Measurements from ENCODE around the gene ADAMTS9. TPM values are rescaled to one million over a fixed set of nuclear protein-coding genes. Genes with fewer than 3 reads are reported as not detected.

The ADAMTS9 gene
- total RNA-seq, 1 experiment from 2014 or later: 1.2 TPM

DNA sequence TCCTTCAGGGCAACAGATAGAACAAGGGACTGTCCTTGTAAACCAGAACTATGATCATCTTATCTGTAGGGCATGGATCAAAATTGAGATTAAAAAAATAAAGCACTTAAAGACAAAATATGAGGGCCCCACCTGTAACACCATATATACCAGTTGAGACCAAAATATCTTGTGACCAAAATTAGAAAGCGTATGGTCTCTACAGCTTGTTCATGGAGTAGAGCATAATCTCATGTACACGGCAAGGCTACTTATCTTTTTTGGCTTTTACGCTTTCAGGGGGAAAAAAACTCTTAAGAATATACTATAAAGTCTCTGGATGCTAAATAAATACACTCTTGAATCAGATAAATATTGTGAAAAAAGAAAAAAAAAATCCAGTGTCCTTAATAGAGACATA is 49.3 kb downstream of the ADAMTS9 start:
- Histone ChIP-seq H3K36me3 (ENCODE audit: low read depth) (no peaks in the 10 kb centered on the region), H3K27me3 (ENCODE audit: insufficient read depth, low read depth) (no peaks in the 10 kb centered on the region), H2AFZ (no peak overlapping the region), H3K79me2 (ENCODE audit: low read depth) (no peaks in the 10 kb centered on the region), H3K4me2 (no peak overlapping the region), H3K27ac (no peak overlapping the region), H3K4me3 (no peak overlapping the region), H3K9me3 (ENCODE audit: insufficient read depth, low read depth) (no peaks in the 10 kb centered on the region), H3F3A (ENCODE audit: insufficient read depth, low read depth) (no peaks in the 10 kb centered on the region), H3K9me2 (ENCODE audit: insufficient read depth) (no peaks in the 10 kb centered on the region), H3K4me1 (replicated peaks; ENCODE audit: insufficient read depth) (no peaks in the 10 kb centered on the region), H4K20me1 (ENCODE audit: insufficient read depth) (no peaks in the 10 kb centered on the region)
- CTCF ChIA-PET: no interaction called here
- POLR2A ChIA-PET (ENCODE audit: unreplicated experiment): interaction anchor here (0.6 kb wide), 1 partner anchor 998 kb away, joined by 6 read pairs; no protein-coding TSS in a partner anchor
- BruUV-seq (replicated peaks): no TSS peak
- intact Hi-C loops (cut with micrococcal nuclease; ENCODE audit: unreplicated experiment): no loop called here
- TF ChIP-seq, protein P1, sequence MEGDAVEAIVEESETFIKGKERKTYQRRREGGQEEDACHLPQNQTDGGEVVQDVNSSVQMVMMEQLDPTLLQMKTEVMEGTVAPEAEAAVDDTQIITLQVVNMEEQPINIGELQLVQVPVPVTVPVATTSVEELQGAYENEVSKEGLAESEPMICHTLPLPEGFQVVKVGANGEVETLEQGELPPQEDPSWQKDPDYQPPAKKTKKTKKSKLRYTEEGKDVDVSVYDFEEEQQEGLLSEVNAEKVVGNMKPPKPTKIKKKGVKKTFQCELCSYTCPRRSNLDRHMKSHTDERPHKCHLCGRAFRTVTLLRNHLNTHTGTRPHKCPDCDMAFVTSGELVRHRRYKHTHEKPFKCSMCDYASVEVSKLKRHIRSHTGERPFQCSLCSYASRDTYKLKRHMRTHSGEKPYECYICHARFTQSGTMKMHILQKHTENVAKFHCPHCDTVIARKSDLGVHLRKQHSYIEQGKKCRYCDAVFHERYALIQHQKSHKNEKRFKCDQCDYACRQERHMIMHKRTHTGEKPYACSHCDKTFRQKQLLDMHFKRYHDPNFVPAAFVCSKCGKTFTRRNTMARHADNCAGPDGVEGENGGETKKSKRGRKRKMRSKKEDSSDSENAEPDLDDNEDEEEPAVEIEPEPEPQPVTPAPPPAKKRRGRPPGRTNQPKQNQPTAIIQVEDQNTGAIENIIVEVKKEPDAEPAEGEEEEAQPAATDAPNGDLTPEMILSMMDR (conservative IDR thresholded peaks at IDR 0.05): no peak
- TF ChIP-seq EZH2 (IDR thresholded peaks at IDR 0.05; ENCODE audit: low read depth): no peak
- no peak for DNase-seq

DNA sequence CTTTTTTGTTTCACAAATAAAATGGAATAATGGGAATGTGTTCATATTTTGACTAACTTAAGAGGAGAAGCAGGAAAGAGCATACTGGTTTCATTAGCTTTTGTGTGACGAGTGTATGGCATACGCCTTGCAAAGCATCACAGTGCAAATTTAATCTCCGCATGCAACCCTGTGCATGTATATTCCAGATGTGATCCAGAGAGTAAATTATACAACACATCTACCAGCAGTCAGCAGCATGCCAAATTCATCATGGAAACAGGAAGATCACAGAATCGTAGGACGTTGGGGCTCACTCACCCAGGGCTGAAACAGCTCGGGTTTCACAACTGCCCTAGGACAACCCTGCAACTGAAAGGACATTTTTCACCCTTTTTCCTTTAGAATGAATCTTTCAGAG is 53.4 kb downstream of the ADAMTS9 start:
- TF ChIP-seq, protein P1 (conservative IDR thresholded peaks at IDR 0.05): no peak
- TF ChIP-seq EZH2 (IDR thresholded peaks at IDR 0.05; ENCODE audit: low read depth): no peak
- no TSS peak for BruUV-seq (replicated peaks)
- no peaks in the 10 kb centered on the region for H3K9me3 ChIP-seq (ENCODE audit: insufficient read depth, low read depth)
- DNase-seq: no peak
- H3K9me2 ChIP-seq (ENCODE audit: insufficient read depth): no peaks in the 10 kb centered on the region
- POLR2A ChIA-PET (ENCODE audit: unreplicated experiment): no interaction called here
- H3K79me2 ChIP-seq (ENCODE audit: low read depth): no peaks in the 10 kb centered on the region
- no peaks in the 10 kb centered on the region for H3K36me3 ChIP-seq (ENCODE audit: low read depth)
- H3K4me1 ChIP-seq (replicated peaks; ENCODE audit: insufficient read depth): no peaks in the 10 kb centered on the region
- H3F3A ChIP-seq (ENCODE audit: insufficient read depth, low read depth): no peaks in the 10 kb centered on the region
- intact Hi-C loops (cut with micrococcal nuclease; ENCODE audit: unreplicated experiment): no loop called here
- no peaks in the 10 kb centered on the region for H3K27me3 ChIP-seq (ENCODE audit: insufficient read depth, low read depth)
- no peak overlapping the region for H3K27ac ChIP-seq
- no peak overlapping the region for H3K4me2 ChIP-seq
- CTCF ChIA-PET: no interaction called here
- H2AFZ ChIP-seq: no peak overlapping the region
- no peaks in the 10 kb centered on the region for H4K20me1 ChIP-seq (ENCODE audit: insufficient read depth)
- no peak overlapping the region for H3K4me3 ChIP-seq

DNA sequence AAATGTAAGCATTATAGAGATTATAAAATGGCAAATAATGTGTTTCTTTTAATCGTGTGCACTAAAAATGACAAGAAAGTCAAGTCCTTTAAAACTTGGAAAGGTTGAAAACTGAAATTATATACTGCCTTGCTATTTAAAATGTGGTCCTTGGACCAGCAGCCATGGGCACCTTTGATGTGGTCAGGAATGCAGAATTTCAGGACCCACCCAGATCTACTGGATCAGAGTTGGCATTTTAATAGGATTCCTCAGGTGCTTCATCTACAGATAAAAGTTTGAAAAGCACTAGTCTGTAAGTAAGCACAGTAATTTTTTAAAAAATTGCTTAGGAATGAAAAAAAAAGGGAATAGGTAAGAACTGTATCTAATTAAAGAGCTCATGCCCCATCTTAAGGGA is 55.8 kb downstream of the ADAMTS9 start:
- Histone ChIP-seq H3K4me3 (no peak overlapping the region), H3K79me2 (ENCODE audit: low read depth) (no peaks in the 10 kb centered on the region), H4K20me1 (ENCODE audit: insufficient read depth) (no peaks in the 10 kb centered on the region), H3K9me2 (ENCODE audit: insufficient read depth) (no peaks in the 10 kb centered on the region), H3K4me2 (no peak overlapping the region), H3K27ac (no peak overlapping the region), H2AFZ (no peak overlapping the region), H3F3A (ENCODE audit: insufficient read depth, low read depth) (0 out of 2 replicates have a peak, but pooled peaks cover 4% of the 10 kb centered on the region), H3K27me3 (ENCODE audit: insufficient read depth, low read depth) (no peaks in the 10 kb centered on the region), H3K36me3 (ENCODE audit: low read depth) (no peaks in the 10 kb centered on the region), H3K9me3 (ENCODE audit: insufficient read depth, low read depth) (no peaks in the 10 kb centered on the region), H3K4me1 (replicated peaks; ENCODE audit: insufficient read depth) (peaks cover 12% of the 10 kb centered on the region)
- intact Hi-C loops (cut with micrococcal nuclease; ENCODE audit: unreplicated experiment): no loop called here
- DNase-seq: no peak
- no TSS peak for BruUV-seq (replicated peaks)
- POLR2A ChIA-PET (ENCODE audit: unreplicated experiment): no interaction called here
- TF ChIP-seq, protein P1 (conservative IDR thresholded peaks at IDR 0.05): no peak
- TF ChIP-seq EZH2 (IDR thresholded peaks at IDR 0.05; ENCODE audit: low read depth): no peak
- CTCF ChIA-PET: no interaction called here

Data from PC-9 (cell line).